Mesenchymal stem cell (in vitro differentiated cells and primary cell): ENCODE data around the gene SBNO2.

ENCODE experiments used
- DNase-seq: peaks from one replicate; pipeline ENCODE4 v3.0.0-alpha.2; 2013
- H2AFZ ChIP-seq: one replicate; pipeline ENCODE4 v1.6.1; 2013; ENCODE audit warnings: low read depth, mild to moderate bottlenecking, control low read depth, inconsistent platforms, low read length, moderate library complexity
- H2AK5ac ChIP-seq: 2 replicates; pipeline ENCODE4 v1.6.1; 2013; ENCODE audit warnings: low read length, moderate library complexity, mild to moderate bottlenecking, inconsistent platforms; ENCODE audit not compliant: severe bottlenecking
- H2BK120ac ChIP-seq: one replicate; pipeline ENCODE4 v1.6.1; 2013; ENCODE audit warnings: low read depth, mild to moderate bottlenecking, inconsistent platforms, low read length, moderate library complexity
- H2BK12ac ChIP-seq, 2 experiments: one replicate each; pipeline ENCODE4 v1.6.1; 2013; ENCODE audit warnings: inconsistent platforms in 2 of 2, low read length in 2 of 2, mild to moderate bottlenecking in 2 of 2, moderate library complexity in 2 of 2, control low read depth in 1 of 2
- H2BK15ac ChIP-seq: one replicate; pipeline ENCODE4 v1.6.1; 2013; ENCODE audit warnings: mild to moderate bottlenecking, low read depth, inconsistent platforms; ENCODE audit not compliant: poor library complexity, severe bottlenecking
- H2BK5ac ChIP-seq: 2 replicates; pipeline ENCODE4 v1.6.1; 2013; ENCODE audit warnings: low read depth, mild to moderate bottlenecking, low read length, control low read depth, inconsistent platforms; ENCODE audit not compliant: poor library complexity, severe bottlenecking
- H3K14ac ChIP-seq, 2 experiments: one replicate each; pipeline ENCODE4 v1.6.1; 2013; ENCODE audit warnings: inconsistent platforms in 2 of 2, low read length in 2 of 2, control low read depth in 1 of 2, mild to moderate bottlenecking in 1 of 2, moderate library complexity in 1 of 2
- H3K18ac ChIP-seq, 2 experiments: one replicate each; pipeline ENCODE4 v1.6.1; 2013; ENCODE audit warnings: inconsistent platforms in 2 of 2, low read length in 2 of 2, control low read depth in 1 of 2, low read depth in 1 of 2, mild to moderate bottlenecking in 1 of 2
- H3K23ac ChIP-seq, 2 experiments: one replicate each; pipeline ENCODE4 v1.6.1; 2013; ENCODE audit warnings: inconsistent platforms in 2 of 2, low read length in 2 of 2, mild to moderate bottlenecking in 2 of 2, moderate library complexity in 2 of 2, control low read depth in 1 of 2
- H3K27ac ChIP-seq: 2 replicates; pipeline ENCODE4 v1.5.1; 2013; ENCODE audit warnings: mild to moderate bottlenecking, moderate library complexity, low read length, control low read depth, inconsistent platforms; ENCODE audit not compliant: poor library complexity, severe bottlenecking
- H3K27me3 ChIP-seq, 2 experiments: 2 replicates each; pipeline versions ENCODE4 v1.6.1 to v1.7.0; 2013; ENCODE audit warnings: low read length in 2 of 2, mild to moderate bottlenecking in 2 of 2, moderate library complexity in 2 of 2, control low read depth in 1 of 2, inconsistent platforms in 1 of 2; ENCODE audit not compliant: control insufficient read depth in 1 of 2, insufficient read depth in 1 of 2
- H3K36me3 ChIP-seq, 2 experiments: 2 replicates each; pipeline versions ENCODE4 v1.6.1 to v1.7.0; 2013; ENCODE audit warnings: low read length in 2 of 2, control low read depth in 1 of 2, inconsistent platforms in 1 of 2, low read depth in 1 of 2, mild to moderate bottlenecking in 1 of 2; ENCODE audit not compliant: insufficient read depth in 2 of 2, control insufficient read depth in 1 of 2
- H3K4ac ChIP-seq, 2 experiments: one replicate each; pipeline ENCODE4 v1.6.1; 2013; ENCODE audit warnings: inconsistent platforms in 2 of 2, low read length in 2 of 2, mild to moderate bottlenecking in 2 of 2, moderate library complexity in 2 of 2, control low read depth in 1 of 2, low read depth in 1 of 2
- H3K4me1 ChIP-seq: 2 replicates; pipeline ENCODE4 v1.6.1; 2013; ENCODE audit warnings: low read depth, low read length, control low read depth; ENCODE audit not compliant: control insufficient read depth, insufficient read depth
- H3K4me2 ChIP-seq: 2 replicates; pipeline ENCODE4 v1.6.1; 2013; ENCODE audit warnings: low read length, mild to moderate bottlenecking, inconsistent platforms; ENCODE audit not compliant: poor library complexity, severe bottlenecking
- H3K4me3 ChIP-seq, 2 experiments: 2 replicates each; pipeline versions ENCODE4 v1.5.1 to v1.7.0; 2013; ENCODE audit warnings: low read length in 2 of 2, mild to moderate bottlenecking in 2 of 2, control low read depth in 1 of 2, low read depth in 1 of 2; ENCODE audit not compliant: insufficient read depth in 1 of 2
- H3K79me1 ChIP-seq: replicated peaks from 2 replicates; pipeline ENCODE4 v1.6.1; 2013; ENCODE audit warnings: mild to moderate bottlenecking, control low read depth, low read length, inconsistent platforms; ENCODE audit not compliant: poor library complexity, severe bottlenecking
- H3K9ac ChIP-seq: 2 replicates; pipeline ENCODE4 v1.7.0; 2013; ENCODE audit warnings: mild to moderate bottlenecking, low read length, moderate library complexity
- H3K9me3 ChIP-seq: 2 replicates; pipeline ENCODE4 v1.7.0; 2013; ENCODE audit warnings: mild to moderate bottlenecking, low read length; ENCODE audit not compliant: control insufficient read depth
- H4K8ac ChIP-seq: one replicate; pipeline ENCODE4 v1.6.1; 2013; ENCODE audit warnings: inconsistent platforms, mild to moderate bottlenecking, low read length, moderate library complexity
- H4K91ac ChIP-seq: one replicate; pipeline ENCODE4 v1.6.1; 2013; ENCODE audit warnings: mild to moderate bottlenecking, low read length, inconsistent platforms
- WGBS: methylation state at CpG from one replicate; pipeline ENCODE4 v1.1.7; 2013; ENCODE audit warnings: mixed read lengths; 5-methylcytosine and 5-hydroxymethylcytosine counted together

The SBNO2 gene

GRCh38 chr19:1146858-1147780 is 26.9 kb downstream of the SBNO2 start:
- Histone ChIP-seq H3K79me1 (peaks cover 60% of the 10 kb centered on the region), H2BK12ac (no peak overlapping the region), H2AFZ (no peak overlapping the region), H3K4me2 (no peak overlapping the region), H2BK120ac (no peak overlapping the region), H4K8ac (no peak overlapping the region), H4K91ac (no peak overlapping the region), H3K9me3 (no peaks in the 10 kb centered on the region), H3K4me1 (peaks cover 7% of the 10 kb centered on the region), H3K9ac (no peak overlapping the region), H2BK15ac (no peak overlapping the region), H2AK5ac (no peak overlapping the region), H3K4ac (no peak overlapping the region), H3K4me3 (no peak overlapping the region), H2BK5ac (no peak overlapping the region), H3K23ac (no peak overlapping the region), H3K27me3 (no peaks in the 10 kb centered on the region), H3K18ac (no peak overlapping the region), H3K36me3 (peaks cover 67 to 87% of the 10 kb centered on the region in 2 experiments), H3K27ac (no peak overlapping the region), H3K14ac (no peak overlapping the region)
- WGBS = 94% methylated on average over 33 of the region's 38 CpGs
- no peak for DNase-seq

GRCh38 chr19:1146412-1146699 is 27.7 kb downstream of the SBNO2 start:
- Histone ChIP-seq H3K9ac (no peak overlapping the region), H3K23ac (no peak overlapping the region)
- WGBS = 94% methylated on average over 13 of the region's 13 CpGs

GRCh38 chr19:1145635-1146411 is 28.2 kb downstream of the SBNO2 start:
- H2BK12ac ChIP-seq = no peak overlapping the region
- H3K27ac ChIP-seq = no peak overlapping the region
- H3K9ac ChIP-seq = no peak overlapping the region
- 98% methylated on average over 26 of the region's 26 CpGs for WGBS
- H3K23ac ChIP-seq = no peak overlapping the region
- H3K4ac ChIP-seq = no peak overlapping the region
- H3K14ac ChIP-seq = no peak overlapping the region
- no peak overlapping the region for H2BK5ac ChIP-seq
- H3K4me1 ChIP-seq = peaks cover 7% of the 10 kb centered on the region
- peaks cover 56% of the 10 kb centered on the region for H3K79me1 ChIP-seq
- H2BK15ac ChIP-seq = no peak overlapping the region
- H3K4me3 ChIP-seq = peak overlapping the region in 1 of 2 experiments; percentile 8
- no peak overlapping the region for H3K18ac ChIP-seq
- no peak overlapping the region for H4K91ac ChIP-seq
- no peak overlapping the region for H2AK5ac ChIP-seq
- H3K9me3 ChIP-seq = no peaks in the 10 kb centered on the region
- peaks cover 65 to 85% of the 10 kb centered on the region in 2 experiments for H3K36me3 ChIP-seq
- H3K27me3 ChIP-seq = no peaks in the 10 kb centered on the region
- no peak overlapping the region for H2AFZ ChIP-seq
- H2BK120ac ChIP-seq = no peak overlapping the region
- no peak overlapping the region for H4K8ac ChIP-seq
- no peak for DNase-seq
- no peak overlapping the region for H3K4me2 ChIP-seq

More at GRCh38 chr19:1146412-1146699, 27.7 kb downstream of the SBNO2 start:
- Histone ChIP-seq H2AFZ (no peak overlapping the region), H3K27me3 (no peaks in the 10 kb centered on the region), H3K36me3 (peaks cover 66 to 87% of the 10 kb centered on the region in 2 experiments), H3K4me3 (no peak overlapping the region), H3K4ac (no peak overlapping the region), H2BK120ac (no peak overlapping the region), H3K4me2 (no peak overlapping the region), H3K14ac (no peak overlapping the region), H3K9me3 (no peaks in the 10 kb centered on the region), H2BK15ac (no peak overlapping the region), H2AK5ac (no peak overlapping the region), H3K79me1 (peaks cover 60% of the 10 kb centered on the region), H3K18ac (no peak overlapping the region), H3K27ac (no peak overlapping the region), H4K8ac (no peak overlapping the region), H2BK5ac (no peak overlapping the region), H3K4me1 (peaks cover 7% of the 10 kb centered on the region), H4K91ac (no peak overlapping the region), H2BK12ac (no peak overlapping the region)
- DNase-seq = no peak

- Histone ChIP-seq H3K4me1 (peaks cover 8% of the 10 kb centered on the region), H3K4me2 (no peak overlapping the region), H2BK12ac (no peak overlapping the region), H3K79me1 (peaks cover 53% of the 10 kb centered on the region), H3K9ac (no peak overlapping the region), H2BK15ac (no peak overlapping the region), H3K23ac (no peak overlapping the region), H3K4me3 (no peak overlapping the region), H2AFZ (no peak overlapping the region), H3K4ac (no peak overlapping the region), H3K14ac (no peak overlapping the region), H3K27ac (no peak overlapping the region), H3K36me3 (peaks cover 64 to 84% of the 10 kb centered on the region in 2 experiments), H4K91ac (no peak overlapping the region), H2BK5ac (no peak overlapping the region), H3K27me3 (no peaks in the 10 kb centered on the region), H2AK5ac (no peak overlapping the region), H3K9me3 (no peaks in the 10 kb centered on the region), H2BK120ac (no peak overlapping the region), H3K18ac (no peak overlapping the region), H4K8ac (no peak overlapping the region)
- DNase-seq = no peak
- 100% methylated on average over 1 of the region's 1 CpG for WGBS
Observed at GRCh38 chr19:1144741-1145140, 29.3 kb downstream of the SBNO2 start.
